ENCODE data around the gene NDEL1.

The NDEL1 gene

GRCh38 chr17:8438441-8438840 is 2.8 kb downstream of the NDEL1 start:
- peaks cover 10% of the 10 kb centered on the region for H3K4me1 ChIP-seq (ENCODE audit: control insufficient read depth, insufficient read depth, low read length)
- no peak overlapping the region for H3K9ac ChIP-seq (ENCODE audit: low read length in 2 of 2)
- H3K9me3 ChIP-seq (ENCODE audit: control insufficient read depth in 2 of 2, low read length in 2 of 2): no peaks in the 10 kb centered on the region
- H3K27ac ChIP-seq (ENCODE audit: low read length): no peak overlapping the region
- H3K27me3 ChIP-seq (ENCODE audit: control insufficient read depth in 1 of 2, insufficient read depth in 2 of 2, low read length in 2 of 2): no peaks in the 10 kb centered on the region
- no peak overlapping the region for H3K4me3 ChIP-seq (ENCODE audit: low read length in 2 of 2)
- peaks cover 3 to 4% of the 10 kb centered on the region in 2 donors for H3K36me3 ChIP-seq (ENCODE audit: control insufficient read depth in 2 of 2, insufficient read depth in 2 of 2, low read length in 2 of 2)

GRCh38 chr17:8439681-8440080 is 4.0 kb downstream of the NDEL1 start:
- no peak overlapping the region for H3K27ac ChIP-seq (ENCODE audit: low read length)
- peaks cover 10% of the 10 kb centered on the region for H3K4me1 ChIP-seq (ENCODE audit: control insufficient read depth, insufficient read depth, low read length)
- no peak overlapping the region for H3K9ac ChIP-seq (ENCODE audit: low read length in 2 of 2)
- H3K4me3 ChIP-seq (ENCODE audit: low read length in 2 of 2): no peak overlapping the region
- peaks cover 6% of the 10 kb centered on the region in 2 donors for H3K36me3 ChIP-seq (ENCODE audit: control insufficient read depth in 2 of 2, insufficient read depth in 2 of 2, low read length in 2 of 2)
- H3K9me3 ChIP-seq (ENCODE audit: control insufficient read depth in 2 of 2, low read length in 2 of 2): no peaks in the 10 kb centered on the region
- H3K27me3 ChIP-seq (ENCODE audit: control insufficient read depth in 1 of 2, insufficient read depth in 2 of 2, low read length in 2 of 2): no peaks in the 10 kb centered on the region

DNA sequence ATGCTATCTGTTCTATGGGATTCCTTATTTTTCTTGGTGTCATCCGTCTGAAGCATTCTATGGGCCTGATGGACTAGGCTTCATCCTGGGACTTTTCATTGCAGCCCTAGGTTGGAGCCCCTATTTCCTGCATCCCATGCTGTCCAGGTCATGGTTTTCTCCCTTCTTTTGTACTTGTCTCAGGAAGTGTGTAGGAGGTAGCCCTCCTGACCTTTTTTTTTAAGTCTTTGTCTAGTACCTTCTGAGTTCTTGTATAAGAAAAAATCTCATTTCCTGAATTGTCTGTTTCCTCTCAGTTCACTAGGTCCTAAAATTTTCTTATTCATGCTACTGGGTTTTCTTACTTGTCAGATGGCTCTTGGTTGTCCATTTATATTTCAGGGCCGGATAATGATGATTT is 6.0 kb downstream of the NDEL1 start:
- Histone ChIP-seq H3K9ac (ENCODE audit: low read length in 2 of 2) (no peak overlapping the region), H3K4me3 (ENCODE audit: low read length in 2 of 2) (no peak overlapping the region), H3K36me3 (ENCODE audit: control insufficient read depth in 2 of 2, insufficient read depth in 2 of 2, low read length in 2 of 2) (peaks cover 11 to 15% of the 10 kb centered on the region in 2 donors), H3K4me1 (ENCODE audit: control insufficient read depth, insufficient read depth, low read length) (peaks cover 8% of the 10 kb centered on the region), H3K27me3 (ENCODE audit: control insufficient read depth in 1 of 2, insufficient read depth in 2 of 2, low read length in 2 of 2) (no peaks in the 10 kb centered on the region), H3K27ac (ENCODE audit: low read length) (no peak overlapping the region), H3K9me3 (ENCODE audit: control insufficient read depth in 2 of 2, low read length in 2 of 2) (no peaks in the 10 kb centered on the region)

DNA sequence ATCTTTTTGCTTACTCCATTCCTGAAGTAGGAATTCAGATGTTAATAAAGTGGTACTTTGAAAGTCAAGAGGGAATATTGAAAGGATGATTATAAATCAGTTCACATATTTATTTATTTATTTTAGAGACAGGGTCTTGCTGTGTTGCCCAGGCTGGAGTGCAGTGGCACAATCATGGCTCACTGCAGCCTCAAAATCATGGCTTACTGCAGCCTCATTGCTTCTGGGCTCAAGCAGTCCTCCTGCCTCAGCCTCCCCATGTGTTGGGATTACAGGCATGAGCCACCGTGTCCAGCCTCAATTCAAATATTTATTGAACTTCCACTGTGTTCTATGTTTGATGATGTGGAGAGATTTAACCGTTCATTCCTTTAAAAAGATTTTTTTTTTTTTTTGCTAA is 6.6 kb downstream of the NDEL1 start:
- Histone ChIP-seq H3K4me3 (ENCODE audit: low read length in 2 of 2) (no peak overlapping the region), H3K27me3 (ENCODE audit: control insufficient read depth in 1 of 2, insufficient read depth in 2 of 2, low read length in 2 of 2) (no peaks in the 10 kb centered on the region), H3K9me3 (ENCODE audit: control insufficient read depth in 2 of 2, low read length in 2 of 2) (no peaks in the 10 kb centered on the region), H3K9ac (ENCODE audit: low read length in 2 of 2) (no peak overlapping the region), H3K4me1 (ENCODE audit: control insufficient read depth, insufficient read depth, low read length) (peaks cover 8% of the 10 kb centered on the region), H3K36me3 (ENCODE audit: control insufficient read depth in 2 of 2, insufficient read depth in 2 of 2, low read length in 2 of 2) (peaks cover 14 to 18% of the 10 kb centered on the region in 2 donors), H3K27ac (ENCODE audit: low read length) (no peak overlapping the region)

DNA sequence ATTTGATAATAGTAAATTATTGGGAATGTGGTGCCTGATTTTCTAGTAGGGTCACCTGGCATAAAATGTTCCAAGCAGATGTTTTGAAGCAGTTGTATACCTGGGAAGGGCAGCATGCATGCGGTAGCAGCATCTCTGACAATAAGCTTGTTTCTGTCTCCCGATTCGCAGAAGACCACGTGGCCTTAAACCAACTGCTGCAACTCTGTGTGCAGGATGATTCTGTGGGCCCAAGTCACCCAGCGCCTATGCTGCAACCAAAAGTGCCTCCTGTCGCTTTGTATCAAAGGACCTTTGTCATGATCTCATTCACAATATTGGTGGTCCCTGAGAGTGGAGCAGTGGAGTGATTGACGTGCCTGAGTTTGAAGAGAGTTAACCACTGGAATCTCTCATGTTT is 8.1 kb downstream of the NDEL1 start:
- H3K36me3 ChIP-seq (ENCODE audit: control insufficient read depth in 2 of 2, insufficient read depth in 2 of 2, low read length in 2 of 2): peaks cover 16 to 24% of the 10 kb centered on the region in 2 donors
- H3K27me3 ChIP-seq (ENCODE audit: control insufficient read depth in 1 of 2, insufficient read depth in 2 of 2, low read length in 2 of 2): no peaks in the 10 kb centered on the region
- H3K9ac ChIP-seq (ENCODE audit: low read length in 2 of 2): no peak overlapping the region
- no peak overlapping the region for H3K27ac ChIP-seq (ENCODE audit: low read length)
- H3K4me1 ChIP-seq (ENCODE audit: control insufficient read depth, insufficient read depth, low read length): peaks cover 2% of the 10 kb centered on the region
- no peaks in the 10 kb centered on the region for H3K9me3 ChIP-seq (ENCODE audit: control insufficient read depth in 2 of 2, low read length in 2 of 2)
- no peak overlapping the region for H3K4me3 ChIP-seq (ENCODE audit: low read length in 2 of 2)

- H3K36me3 ChIP-seq (ENCODE audit: control insufficient read depth in 2 of 2, insufficient read depth in 2 of 2, low read length in 2 of 2): peaks cover 21 to 28% of the 10 kb centered on the region in 2 donors
- no peaks in the 10 kb centered on the region for H3K27me3 ChIP-seq (ENCODE audit: control insufficient read depth in 1 of 2, insufficient read depth in 2 of 2, low read length in 2 of 2)
- peaks cover 2% of the 10 kb centered on the region for H3K4me1 ChIP-seq (ENCODE audit: control insufficient read depth, insufficient read depth, low read length)
- no peaks in the 10 kb centered on the region for H3K9me3 ChIP-seq (ENCODE audit: control insufficient read depth in 2 of 2, low read length in 2 of 2)
- no peak overlapping the region for H3K4me3 ChIP-seq (ENCODE audit: low read length in 2 of 2)
- H3K27ac ChIP-seq (ENCODE audit: low read length): no peak overlapping the region
- H3K9ac ChIP-seq (ENCODE audit: low read length in 2 of 2): no peak overlapping the region
Measured at GRCh38 chr17:8444494-8444893, 8.8 kb downstream of the NDEL1 start.

DNA sequence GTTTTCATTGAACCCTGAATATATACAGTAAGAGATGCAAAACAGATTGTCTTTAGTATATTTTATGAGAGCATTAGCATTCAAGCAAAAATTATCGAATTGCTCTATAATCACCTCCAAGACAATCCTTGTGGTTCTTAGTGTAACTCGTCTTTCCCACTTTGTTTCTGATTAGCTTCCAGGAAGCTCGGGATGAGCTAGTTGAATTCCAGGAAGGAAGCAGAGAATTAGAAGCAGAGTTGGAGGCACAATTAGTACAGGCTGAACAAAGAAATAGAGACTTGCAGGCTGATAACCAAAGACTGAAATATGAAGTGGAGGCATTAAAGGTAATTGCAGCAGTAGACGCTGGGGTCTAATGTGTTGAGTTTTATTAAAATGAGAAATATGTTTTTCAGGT is 9.9 kb downstream of the NDEL1 start:
- peaks cover 23 to 30% of the 10 kb centered on the region in 2 donors for H3K36me3 ChIP-seq (ENCODE audit: control insufficient read depth in 2 of 2, insufficient read depth in 2 of 2, low read length in 2 of 2)
- H3K9ac ChIP-seq (ENCODE audit: low read length in 2 of 2): no peak overlapping the region
- no peaks in the 10 kb centered on the region for H3K27me3 ChIP-seq (ENCODE audit: control insufficient read depth in 1 of 2, insufficient read depth in 2 of 2, low read length in 2 of 2)
- H3K4me3 ChIP-seq (ENCODE audit: low read length in 2 of 2): no peak overlapping the region
- H3K4me1 ChIP-seq (ENCODE audit: control insufficient read depth, insufficient read depth, low read length): peaks cover 2% of the 10 kb centered on the region
- no peaks in the 10 kb centered on the region for H3K9me3 ChIP-seq (ENCODE audit: control insufficient read depth in 2 of 2, low read length in 2 of 2)
- H3K27ac ChIP-seq (ENCODE audit: low read length): no peak overlapping the region

- Histone ChIP-seq H3K9ac (ENCODE audit: low read length in 2 of 2) (no peak overlapping the region), H3K27me3 (ENCODE audit: control insufficient read depth in 1 of 2, insufficient read depth in 2 of 2, low read length in 2 of 2) (no peaks in the 10 kb centered on the region), H3K4me1 (ENCODE audit: control insufficient read depth, insufficient read depth, low read length) (peaks cover 2% of the 10 kb centered on the region), H3K9me3 (ENCODE audit: control insufficient read depth in 2 of 2, low read length in 2 of 2) (no peaks in the 10 kb centered on the region), H3K27ac (ENCODE audit: low read length) (no peak overlapping the region), H3K36me3 (ENCODE audit: control insufficient read depth in 2 of 2, insufficient read depth in 2 of 2, low read length in 2 of 2) (peaks cover 38 to 39% of the 10 kb centered on the region in 2 donors), H3K4me3 (ENCODE audit: low read length in 2 of 2) (no peak overlapping the region)
Measured at GRCh38 chr17:8447799-8448198, 12.1 kb downstream of the NDEL1 start.

GRCh38 chr17:8448310-8448709 is 12.6 kb downstream of the NDEL1 start:
- peaks cover 38 to 39% of the 10 kb centered on the region in 2 donors for H3K36me3 ChIP-seq (ENCODE audit: control insufficient read depth in 2 of 2, insufficient read depth in 2 of 2, low read length in 2 of 2)
- H3K9ac ChIP-seq (ENCODE audit: low read length in 2 of 2): no peak overlapping the region
- no peak overlapping the region for H3K27ac ChIP-seq (ENCODE audit: low read length)
- H3K4me1 ChIP-seq (ENCODE audit: control insufficient read depth, insufficient read depth, low read length): no peaks in the 10 kb centered on the region
- H3K27me3 ChIP-seq (ENCODE audit: control insufficient read depth in 1 of 2, insufficient read depth in 2 of 2, low read length in 2 of 2): no peaks in the 10 kb centered on the region
- no peak overlapping the region for H3K4me3 ChIP-seq (ENCODE audit: low read length in 2 of 2)
- H3K9me3 ChIP-seq (ENCODE audit: control insufficient read depth in 2 of 2, low read length in 2 of 2): no peaks in the 10 kb centered on the region

DNA sequence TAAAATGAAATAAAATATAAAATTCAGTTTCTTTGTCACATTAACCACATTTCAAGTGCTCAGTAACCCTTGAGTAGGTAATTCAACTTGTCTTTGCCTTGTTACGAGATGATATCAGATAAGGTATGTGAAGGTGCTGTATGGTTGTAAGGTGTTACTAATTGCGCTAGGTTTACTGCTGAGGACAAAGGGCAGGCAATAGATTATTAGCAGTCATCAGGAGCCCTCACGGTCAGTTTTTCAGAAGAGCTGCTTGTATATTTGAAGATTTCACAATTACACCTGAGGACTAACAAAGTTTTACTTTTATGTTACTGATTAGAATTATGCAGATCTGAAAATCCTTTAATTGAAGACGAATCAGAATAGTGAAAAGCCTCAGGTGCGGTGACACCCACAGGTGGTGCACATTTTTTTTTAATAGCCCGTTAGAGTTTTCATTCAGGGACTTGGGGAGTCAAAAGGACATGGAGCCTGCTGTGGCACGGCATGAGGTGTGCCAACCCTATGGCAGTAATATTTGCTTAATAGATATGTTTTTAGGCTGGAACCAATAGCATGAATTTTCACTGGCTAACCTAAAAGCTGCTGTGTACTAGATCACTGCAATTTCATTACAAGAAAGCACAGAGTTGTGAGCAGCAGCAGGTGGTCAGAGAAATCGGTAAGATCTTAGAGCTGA is 16.4 kb downstream of the NDEL1 start:
- H3K4me3 ChIP-seq (ENCODE audit: low read length in 2 of 2): no peak overlapping the region
- H3K36me3 ChIP-seq (ENCODE audit: control insufficient read depth in 2 of 2, insufficient read depth in 2 of 2, low read length in 2 of 2): peaks cover 42 to 44% of the 10 kb centered on the region in 2 donors
- no peak overlapping the region for H3K27ac ChIP-seq (ENCODE audit: low read length)
- no peak overlapping the region for H3K9ac ChIP-seq (ENCODE audit: low read length in 2 of 2)
- no peaks in the 10 kb centered on the region for H3K27me3 ChIP-seq (ENCODE audit: control insufficient read depth in 1 of 2, insufficient read depth in 2 of 2, low read length in 2 of 2)
- no peaks in the 10 kb centered on the region for H3K9me3 ChIP-seq (ENCODE audit: control insufficient read depth in 2 of 2, low read length in 2 of 2)
- H3K4me1 ChIP-seq (ENCODE audit: control insufficient read depth, insufficient read depth, low read length): no peaks in the 10 kb centered on the region

- Histone ChIP-seq H3K4me3 (ENCODE audit: low read length in 2 of 2) (no peak overlapping the region), H3K4me1 (ENCODE audit: control insufficient read depth, insufficient read depth, low read length) (no peaks in the 10 kb centered on the region), H3K27me3 (ENCODE audit: control insufficient read depth in 1 of 2, insufficient read depth in 2 of 2, low read length in 2 of 2) (no peaks in the 10 kb centered on the region), H3K9ac (ENCODE audit: low read length in 2 of 2) (no peak overlapping the region), H3K36me3 (ENCODE audit: control insufficient read depth in 2 of 2, insufficient read depth in 2 of 2, low read length in 2 of 2) (peaks cover 50 to 52% of the 10 kb centered on the region in 2 donors), H3K27ac (ENCODE audit: low read length) (no peak overlapping the region), H3K9me3 (ENCODE audit: control insufficient read depth in 2 of 2, low read length in 2 of 2) (no peaks in the 10 kb centered on the region)
Measured at GRCh38 chr17:8453326-8453725, 17.6 kb downstream of the NDEL1 start.
